PC-3 (cell line): ENCODE data around the gene PHKB.

Experiments used
- CTCF ChIP-seq: fragments of 300-600 bp; sonication (generic); conservative IDR thresholded peaks from 2 replicates; pipeline ENCODE4 v1.5.1; 2017; ENCODE audit warnings: antibody characterized with exemption, low read depth, mild to moderate bottlenecking, low read length
- EZH2 ChIP-seq: fragments of 300-600 bp; sonication (generic); IDR thresholded peaks from one replicate; pipeline ENCODE4 v1.6.1; 2017; ENCODE audit warnings: antibody characterized with exemption, mild to moderate bottlenecking, low read length; ENCODE audit not compliant: unreplicated experiment
- EZH2phosphoT487 ChIP-seq: fragments of 300-600 bp; sonication (generic); IDR thresholded peaks from 2 replicates; pipeline ENCODE4 v1.6.1; 2018; ENCODE audit warnings: mild to moderate bottlenecking, antibody characterized with exemption, low read length, borderline replicate concordance

GRCh38 chr16:47519546-47519945, 58.4 kb downstream of the PHKB start:
- TF ChIP-seq CTCF (no peak), EZH2 (no peak), EZH2phosphoT487 (no peak)
